ENCODE measurements around the gene DCDC2C.

- no peak for TF ChIP-seq CREB1 (IDR thresholded peaks at IDR 0.05; ENCODE audit: low read depth)
- TF ChIP-seq, protein P1, sequence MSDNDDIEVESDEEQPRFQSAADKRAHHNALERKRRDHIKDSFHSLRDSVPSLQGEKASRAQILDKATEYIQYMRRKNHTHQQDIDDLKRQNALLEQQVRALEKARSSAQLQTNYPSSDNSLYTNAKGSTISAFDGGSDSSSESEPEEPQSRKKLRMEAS (IDR thresholded peaks at IDR 0.05): no peak
- TF ChIP-seq NFIC (IDR thresholded peaks at IDR 0.05): no peak
- no peak for TF ChIP-seq TAF1 (IDR thresholded peaks at IDR 0.05; ENCODE audit: low read depth)
- no peak for TF ChIP-seq YY1 (IDR thresholded peaks at IDR 0.05; ENCODE audit: low read depth)
- no peak for TF ChIP-seq REST (IDR thresholded peaks at IDR 0.05; ENCODE audit: low read depth)
- no peak for TF ChIP-seq TEAD4 (IDR thresholded peaks at IDR 0.05)
- TF ChIP-seq FOXM1 (IDR thresholded peaks at IDR 0.05; ENCODE audit: borderline replicate concordance, low read depth): no peak
- no peak for TF ChIP-seq TCF12 (IDR thresholded peaks at IDR 0.05; ENCODE audit: low read depth)
- no peak for TF ChIP-seq EGR1 (IDR thresholded peaks at IDR 0.05)
- TF ChIP-seq EP300 (IDR thresholded peaks at IDR 0.05; ENCODE audit: borderline replicate concordance): no peak
- TF ChIP-seq ZBTB7A (IDR thresholded peaks at IDR 0.05; ENCODE audit: low read depth): no peak
- TF ChIP-seq RAD21 (IDR thresholded peaks at IDR 0.05; ENCODE audit: low read depth): no peak
- no peak for TF ChIP-seq CEBPB (IDR thresholded peaks at IDR 0.05)
These were observed 65.8 kb downstream of the DCDC2C start for GRCh38 chr2:3768960-3769765.

All from Ishikawa (cell line).